H9 (cell line): Measurements from ENCODE around the gene CLCN5. TPM values are rescaled to one million over a fixed set of nuclear protein-coding genes. Genes with fewer than 3 reads are reported as not detected.

Experiments used
- DNase-seq: peaks from one replicate; pipeline ENCODE4 v3.0.0-alpha.2; 2017
- H2AFZ ChIP-seq: one replicate; pipeline ENCODE4 v1.6.1; 2013; ENCODE audit warnings: mild to moderate bottlenecking, low read length, control low read depth, moderate library complexity
- H2AK5ac ChIP-seq: 2 replicates; pipeline ENCODE4 v1.6.1; 2013; ENCODE audit warnings: low read length, control low read depth, mixed read lengths; ENCODE audit not compliant: insufficient read length
- H2BK120ac ChIP-seq: one replicate; pipeline ENCODE4 v1.6.1; 2013; ENCODE audit warnings: low read depth, mild to moderate bottlenecking, low read length, control low read depth, inconsistent platforms; ENCODE audit not compliant: poor library complexity, severe bottlenecking
- H2BK12ac ChIP-seq: 2 replicates; pipeline ENCODE4 v1.6.1; 2013; ENCODE audit warnings: low read length, control low read depth, mixed read lengths, low read depth; ENCODE audit not compliant: insufficient read length
- H2BK15ac ChIP-seq: 2 replicates; pipeline ENCODE4 v1.6.1; 2013; ENCODE audit warnings: low read depth, low read length, control low read depth
- H2BK20ac ChIP-seq: one replicate; pipeline ENCODE4 v1.6.1; 2013; ENCODE audit warnings: low read depth, mild to moderate bottlenecking, low read length, control low read depth, inconsistent platforms; ENCODE audit not compliant: poor library complexity, severe bottlenecking
- H2BK5ac ChIP-seq: 2 replicates; pipeline ENCODE4 v1.6.1; 2013; ENCODE audit warnings: low read length, control low read depth, mixed read lengths; ENCODE audit not compliant: insufficient read length
- H3K14ac ChIP-seq: 2 replicates; pipeline ENCODE4 v1.6.1; 2013; ENCODE audit warnings: low read length, control low read depth; ENCODE audit not compliant: insufficient read depth
- H3K18ac ChIP-seq: 2 replicates; pipeline ENCODE4 v1.6.1; 2013; ENCODE audit warnings: low read depth, mild to moderate bottlenecking, mixed read lengths, low read length, control low read depth; ENCODE audit not compliant: insufficient read length
- H3K23ac ChIP-seq: 2 replicates; pipeline ENCODE4 v1.6.1; 2013; ENCODE audit warnings: low read length, control low read depth, mixed read lengths, low read depth; ENCODE audit not compliant: insufficient read length
- H3K23me2 ChIP-seq: 2 replicates; pipeline ENCODE4 v1.6.1; 2013; ENCODE audit warnings: low read depth, mild to moderate bottlenecking, mixed read lengths, low read length, control low read depth; ENCODE audit not compliant: insufficient read length, poor library complexity, severe bottlenecking
- H3K27ac ChIP-seq: 2 replicates; pipeline ENCODE4 v1.5.1; 2013; ENCODE audit warnings: low read length, control low read depth, mixed read lengths, low read depth; ENCODE audit not compliant: insufficient read length
- H3K27me3 ChIP-seq: 2 replicates; pipeline ENCODE4 v1.6.1; 2013; ENCODE audit warnings: low read length, control low read depth, inconsistent platforms; ENCODE audit not compliant: insufficient read depth
- H3K4ac ChIP-seq: 2 replicates; pipeline ENCODE4 v1.6.1; 2013; ENCODE audit warnings: low read depth, mild to moderate bottlenecking, control low read depth, inconsistent platforms, low read length, moderate library complexity
- H3K4me1 ChIP-seq: 2 replicates; pipeline ENCODE4 v1.6.1; 2013; ENCODE audit warnings: low read length, control low read depth, inconsistent platforms; ENCODE audit not compliant: insufficient read depth
- H3K4me2 ChIP-seq: 2 replicates; pipeline ENCODE4 v1.6.1; 2013; ENCODE audit warnings: low read length, control low read depth, mixed read lengths; ENCODE audit not compliant: insufficient read length, insufficient read depth
- H3K56ac ChIP-seq: 2 replicates; pipeline ENCODE4 v1.6.1; 2013; ENCODE audit warnings: low read depth, mild to moderate bottlenecking, mixed read lengths, low read length, control low read depth; ENCODE audit not compliant: insufficient read length
- H3K79me1 ChIP-seq: 2 replicates; pipeline ENCODE4 v1.6.1; 2013; ENCODE audit warnings: low read depth, mild to moderate bottlenecking, moderate library complexity, low read length, control low read depth, inconsistent platforms; ENCODE audit not compliant: insufficient read depth, poor library complexity, severe bottlenecking
- H3K79me2 ChIP-seq: 2 replicates; pipeline ENCODE4 v1.6.1; 2013; ENCODE audit warnings: low read length, control low read depth, inconsistent platforms; ENCODE audit not compliant: insufficient read depth
- H3K9ac ChIP-seq: 2 replicates; pipeline ENCODE4 v1.6.1; 2013; ENCODE audit warnings: low read length, control low read depth, mixed read lengths; ENCODE audit not compliant: insufficient read length; ENCODE audit errors: extremely low read depth
- H3K9me3 ChIP-seq: one replicate; pipeline ENCODE4 v1.6.1; 2013; ENCODE audit warnings: low read depth, low read length, inconsistent platforms; ENCODE audit not compliant: control insufficient read depth
- H3T11ph ChIP-seq: one replicate; pipeline ENCODE4 v1.6.1; 2013; ENCODE audit warnings: mild to moderate bottlenecking, low read length, control low read depth, inconsistent platforms
- H4K20me1 ChIP-seq: one replicate; pipeline ENCODE4 v1.6.1; 2013; ENCODE audit not compliant: control insufficient read depth, insufficient read length, insufficient read depth
- H4K5ac ChIP-seq: 2 replicates; pipeline ENCODE4 v1.6.1; 2013; ENCODE audit warnings: low read depth, mild to moderate bottlenecking, mixed read lengths, low read length, control low read depth; ENCODE audit not compliant: insufficient read length
- H4K8ac ChIP-seq: replicated peaks from 2 replicates; pipeline ENCODE4 v1.6.1; 2013; ENCODE audit warnings: low read length, control low read depth, mixed read lengths, low read depth; ENCODE audit not compliant: insufficient read length
- H4K91ac ChIP-seq: 2 replicates; pipeline ENCODE4 v1.6.1; 2013; ENCODE audit warnings: low read depth, mild to moderate bottlenecking, moderate library complexity, mixed read lengths, low read length, control low read depth; ENCODE audit not compliant: insufficient read length
- H3K27ac Mint-ChIP-seq, 3 experiments: 2 replicates in 2 of 3; 3 replicates in 1 of 3; pipeline ENCODE4 v1.8.0; 2020 to 2021; ENCODE audit warnings: mixed read lengths in 3 of 3, mild to moderate bottlenecking in 1 of 3, moderate library complexity in 1 of 3
- H3K27me3 Mint-ChIP-seq: 2 replicates; pipeline ENCODE4 v1.8.0; 2021; ENCODE audit warnings: low read depth, mild to moderate bottlenecking, moderate library complexity, mixed read lengths
- H3K36me3 Mint-ChIP-seq, 3 experiments: 2 replicates in 2 of 3; 3 replicates in 1 of 3; pipeline ENCODE4 v1.8.0; 2020 to 2021; ENCODE audit warnings: low read depth in 3 of 3, mixed read lengths in 3 of 3; ENCODE audit not compliant: insufficient read depth in 1 of 3
- H3K4me1 Mint-ChIP-seq, 2 experiments: 2 replicates each; pipeline ENCODE4 v1.8.0; 2020; ENCODE audit warnings: mixed read lengths in 2 of 2
- H3K4me3 Mint-ChIP-seq, 2 experiments: 2 replicates in 1 of 2; 3 replicates in 1 of 2; pipeline ENCODE4 v1.8.0; 2020 to 2021; ENCODE audit warnings: mild to moderate bottlenecking in 2 of 2, mixed read lengths in 2 of 2, moderate library complexity in 1 of 2
- H3K9me3 Mint-ChIP-seq, 2 experiments: 2 replicates in 1 of 2; 3 replicates in 1 of 2; pipeline ENCODE4 v1.8.0; 2020; ENCODE audit warnings: mild to moderate bottlenecking in 2 of 2, mixed read lengths in 2 of 2, moderate library complexity in 1 of 2
- CTCF ChIP-seq: fragments of 200-600 bp; sonication (generic); conservative IDR thresholded peaks from 3 replicates; pipeline ENCODE4 v1.8.0; 2021; ENCODE audit warnings: antibody characterized with exemption, mild to moderate bottlenecking
- WGBS: extraction: QIAGEN DNeasy Blood & Tissue Kit; methylation state at CpG from one replicate; pipeline ENCODE4 v1.1.7; 2013; ENCODE audit warnings: missing lambda C conversion rate, low lambda C conversion rate, mixed read lengths; ENCODE audit not compliant: insufficient read length; ENCODE audit errors: extremely low coverage; 5-methylcytosine and 5-hydroxymethylcytosine counted together
- total RNA-seq: library from RNA; stranded (reverse); gene quantifications from 2 replicates; pipeline ENCODE4 v1.2.1, GENCODE V29; 2021

Gene CLCN5
- total RNA-seq, 1 experiment from 2014 or later, result 5.9 TPM

- Histone ChIP-seq H3K4ac (no peak overlapping the region), H3K56ac (no peak overlapping the region), H3K79me1 (no peaks in the 10 kb centered on the region), H3K14ac (no peak overlapping the region), H3K4me1 (no peaks in the 10 kb centered on the region), H2BK120ac (no peak overlapping the region), H3K27me3 (no peaks in the 10 kb centered on the region), H2BK12ac (no peak overlapping the region), H4K8ac (no peak overlapping the region), H2BK20ac (no peak overlapping the region), H2BK15ac (no peak overlapping the region), H2BK5ac (no peak overlapping the region), H3K23me2 (no peaks in the 10 kb centered on the region), H2AK5ac (no peak overlapping the region), H4K91ac (no peak overlapping the region), H3T11ph (no peak overlapping the region), H3K23ac (no peak overlapping the region), H3K9ac (no peak overlapping the region), H3K18ac (no peak overlapping the region), H4K20me1 (no peaks in the 10 kb centered on the region), H3K27ac (no peak overlapping the region), H3K4me2 (no peak overlapping the region), H4K5ac (no peak overlapping the region), H2AFZ (no peak overlapping the region), H3K9me3 (no peaks in the 10 kb centered on the region), H3K79me2 (no peaks in the 10 kb centered on the region)
- WGBS, result no CpG with 5 or more reads among the region's 2 CpGs
- Mint-ChIP-seq H3K9me3 (peaks cover 42 to 46% of the 10 kb centered on the region in 2 experiments), H3K4me1 (no peaks in the 10 kb centered on the region), H3K27ac (no peak overlapping the region), H3K36me3 (peaks cover 0 to 4% (median 2%) of the 10 kb centered on the region in 3 experiments; a peak in 3 of 7 replicates), H3K4me3 (no peak overlapping the region), H3K27me3 (no peaks in the 10 kb centered on the region)
- DNase-seq, result no peak
- TF ChIP-seq CTCF, result no peak
Measured at GRCh38 chrX:50036426-50036825, 114.0 kb downstream of the CLCN5 start.
